A673 (cell line): ENCODE data around the gene TCHP. TPM values are rescaled to one million over a fixed set of nuclear protein-coding genes. Genes with fewer than 3 reads are reported as not detected.

ENCODE experiments used
- BruUV-seq: library from RNA; stranded (reverse); fragments of 400-500 nt; replicated peaks from 2 replicates; lab custom pipeline; 2021; lab: Mats Ljungman, UMichigan
- CTCF ChIA-PET: fragments of 300-600 bp; sonication (Branson Sonifier 250); formaldehyde crosslinking; loops from one replicate; lab custom pipeline; 2022; ENCODE audit warnings: antibody characterized with exemption; lab: Charles Lee
- POLR2A ChIA-PET: fragments of 300-600 bp; sonication (Branson Sonifier 250); formaldehyde crosslinking; loops from one replicate; lab custom pipeline; 2022; ENCODE audit warnings: antibody characterized with exemption; ENCODE audit not compliant: low non-redundant PET; lab: Charles Lee
- DNase-seq: peaks from one replicate; pipeline ENCODE4 v3.0.0-alpha.2; 2015; ENCODE audit warnings: low spot score
- H3K27ac ChIP-seq: fragments of 200-600 bp; sonication (generic); 2 replicates; pipeline ENCODE4 v1.5.1; 2016; ENCODE audit warnings: mixed run types, low read depth, mild to moderate bottlenecking, mixed read lengths, antibody characterized with exemption, low read length; ENCODE audit not compliant: poor library complexity, severe bottlenecking
- H3K27me3 ChIP-seq: fragments of 200-600 bp; sonication (generic); replicated peaks from 2 replicates; pipeline ENCODE4 v1.6.1; 2017; ENCODE audit warnings: mixed run types, low read depth, mild to moderate bottlenecking, mixed read lengths, antibody characterized with exemption, low read length; ENCODE audit not compliant: insufficient read depth, poor library complexity
- H3K36me3 ChIP-seq: fragments of 200-600 bp; sonication (generic); 2 replicates; pipeline ENCODE4 v1.6.1; 2016; ENCODE audit warnings: mixed run types, mild to moderate bottlenecking, mixed read lengths, antibody characterized with exemption, low read length; ENCODE audit not compliant: insufficient read depth, poor library complexity, severe bottlenecking
- H3K4me1 ChIP-seq: fragments of 200-600 bp; sonication (generic); 2 replicates; pipeline ENCODE4 v1.6.1; 2017; ENCODE audit warnings: mixed run types, mild to moderate bottlenecking, mixed read lengths, antibody characterized with exemption, low read length; ENCODE audit not compliant: insufficient read depth, poor library complexity, severe bottlenecking
- H3K4me3 ChIP-seq: fragments of 200-600 bp; sonication (generic); 2 replicates; pipeline ENCODE4 v1.5.1; 2016; ENCODE audit warnings: low read depth, mixed run types, mild to moderate bottlenecking, mixed read lengths, low read length; ENCODE audit not compliant: poor library complexity, severe bottlenecking
- H3K9me3 ChIP-seq: fragments of 200-600 bp; sonication (generic); 2 replicates; pipeline ENCODE4 v1.6.1; 2016; ENCODE audit warnings: mixed run types, low read depth, mild to moderate bottlenecking, mixed read lengths, antibody characterized with exemption, low read length; ENCODE audit not compliant: poor library complexity, severe bottlenecking
- EZH2 ChIP-seq: fragments of 200-600 bp; sonication (generic); IDR thresholded peaks from 2 replicates; pipeline ENCODE4 v1.6.1; 2017; ENCODE audit warnings: borderline replicate concordance, low read depth, mild to moderate bottlenecking, mixed read lengths, antibody characterized with exemption, low read length; ENCODE audit not compliant: poor library complexity, severe bottlenecking
- intact Hi-C: fragments of 100-400 bp; cut with micrococcal nuclease; formaldehyde crosslinking; loops from one replicate; pipeline ENCODE4 v1.10.0; 2022; ENCODE audit not compliant: unreplicated experiment
- total RNA-seq: library from RNA; stranded (reverse); gene quantifications from 2 replicates; pipeline ENCODE4 v1.2.3, GENCODE V29; 2021
- TF ChIP-seq, protein P1 (sequence below): fragments of 300-800, 200-600 bp; sonication (generic); conservative IDR thresholded peaks from 2 replicates; pipeline ENCODE4 v1.5.1; 2017; ENCODE audit warnings: low read depth, mild to moderate bottlenecking, antibody characterized with exemption, low read length, moderate library complexity, mixed read lengths

Gene TCHP
- total RNA-seq, 1 experiment from 2014 or later: 40.4 TPM

DNA sequence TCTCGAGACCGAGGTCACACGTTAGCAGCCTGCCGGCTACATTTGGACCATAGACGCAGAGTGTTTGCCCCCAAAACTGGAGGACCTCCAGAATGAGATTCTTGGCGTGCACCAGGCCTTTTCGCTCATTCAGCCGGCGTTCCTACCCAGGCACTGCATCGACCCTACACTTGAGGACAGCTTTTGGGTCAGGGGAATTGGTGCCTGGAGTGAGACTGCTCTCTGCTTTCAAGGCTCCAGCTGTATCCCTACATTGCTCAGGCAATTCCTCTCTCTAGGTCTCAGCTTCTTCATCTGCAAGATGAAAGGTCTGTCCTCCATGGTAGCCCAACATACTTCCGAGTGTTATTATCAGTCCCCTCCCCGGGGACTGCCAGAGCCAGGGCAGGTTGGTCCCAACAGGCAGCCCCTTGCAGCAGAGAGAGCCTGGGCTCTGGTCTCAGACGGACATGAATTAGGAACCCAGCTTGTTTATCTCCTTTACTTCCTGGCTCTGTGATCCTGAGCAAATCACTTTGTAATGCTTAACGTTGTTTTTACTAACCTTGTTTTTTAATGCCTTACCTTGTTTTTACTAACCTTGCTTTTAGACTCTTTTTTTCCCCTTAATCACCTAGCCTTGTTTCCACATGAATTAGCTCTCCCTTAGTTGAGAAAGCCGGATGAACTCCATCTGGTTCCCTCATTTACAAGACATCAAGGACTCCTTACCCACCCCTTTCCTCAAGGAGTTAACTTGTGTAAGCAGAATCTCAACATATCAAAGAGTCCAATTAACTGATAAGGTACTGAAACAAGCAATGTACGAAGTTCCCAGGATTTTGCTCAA, 892 bp downstream of the TCHP start:
- Histone ChIP-seq H3K36me3 (peaks cover 30% of the 10 kb centered on the region), H3K4me3 (peak overlapping the region; percentile 67), H3K27me3 (no peaks in the 10 kb centered on the region), H3K9me3 (no peaks in the 10 kb centered on the region), H3K4me1 (peaks cover 6% of the 10 kb centered on the region), H3K27ac (peak overlapping the region; percentile 86)
- no TSS peak for BruUV-seq
- CTCF ChIA-PET: no interaction called here
- TF ChIP-seq EZH2: no peak
- TF ChIP-seq, protein P1, sequence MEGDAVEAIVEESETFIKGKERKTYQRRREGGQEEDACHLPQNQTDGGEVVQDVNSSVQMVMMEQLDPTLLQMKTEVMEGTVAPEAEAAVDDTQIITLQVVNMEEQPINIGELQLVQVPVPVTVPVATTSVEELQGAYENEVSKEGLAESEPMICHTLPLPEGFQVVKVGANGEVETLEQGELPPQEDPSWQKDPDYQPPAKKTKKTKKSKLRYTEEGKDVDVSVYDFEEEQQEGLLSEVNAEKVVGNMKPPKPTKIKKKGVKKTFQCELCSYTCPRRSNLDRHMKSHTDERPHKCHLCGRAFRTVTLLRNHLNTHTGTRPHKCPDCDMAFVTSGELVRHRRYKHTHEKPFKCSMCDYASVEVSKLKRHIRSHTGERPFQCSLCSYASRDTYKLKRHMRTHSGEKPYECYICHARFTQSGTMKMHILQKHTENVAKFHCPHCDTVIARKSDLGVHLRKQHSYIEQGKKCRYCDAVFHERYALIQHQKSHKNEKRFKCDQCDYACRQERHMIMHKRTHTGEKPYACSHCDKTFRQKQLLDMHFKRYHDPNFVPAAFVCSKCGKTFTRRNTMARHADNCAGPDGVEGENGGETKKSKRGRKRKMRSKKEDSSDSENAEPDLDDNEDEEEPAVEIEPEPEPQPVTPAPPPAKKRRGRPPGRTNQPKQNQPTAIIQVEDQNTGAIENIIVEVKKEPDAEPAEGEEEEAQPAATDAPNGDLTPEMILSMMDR: no peak
- intact Hi-C loops: no loop called here
- POLR2A ChIA-PET: interaction anchor here (0.6 to 0.7 kb wide), 2 partner anchors 471 to 713 kb away, joined by 3 to 7 read pairs; no protein-coding TSS in a partner anchor
- DNase-seq: peak; percentile 18

DNA sequence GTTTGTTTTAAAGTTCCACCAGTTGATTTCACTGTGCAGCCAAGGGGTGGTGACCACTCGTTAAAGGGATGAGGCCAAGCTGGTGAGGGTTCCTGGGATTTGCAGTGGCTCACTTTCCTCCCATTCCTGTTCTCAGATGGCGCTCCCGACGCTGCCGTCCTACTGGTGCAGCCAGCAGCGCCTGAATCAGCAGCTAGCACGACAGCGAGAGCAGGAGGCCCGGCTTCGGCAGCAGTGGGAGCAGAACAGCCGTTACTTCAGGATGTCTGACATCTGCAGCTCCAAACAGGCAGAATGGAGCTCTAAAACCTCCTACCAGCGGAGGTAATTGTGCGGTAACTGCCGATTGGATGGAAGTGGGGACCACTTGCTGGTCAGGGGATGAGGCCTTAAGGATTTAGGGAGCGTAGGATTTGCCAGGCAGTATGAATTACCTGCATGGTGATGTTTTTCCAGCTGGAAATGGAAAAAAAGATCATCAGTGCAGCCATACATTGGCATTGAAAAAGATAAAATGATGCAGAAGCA, 2.9 kb downstream of the TCHP start:
- ChIA-PET POLR2A (no interaction called here), CTCF (no interaction called here)
- Histone ChIP-seq H3K4me3 (no peak overlapping the region), H3K27ac (no peak overlapping the region), H3K9me3 (no peaks in the 10 kb centered on the region), H3K27me3 (no peaks in the 10 kb centered on the region), H3K36me3 (peaks cover 47% of the 10 kb centered on the region), H3K4me1 (peaks cover 6% of the 10 kb centered on the region)
- intact Hi-C loops: no loop called here
- no TSS peak for BruUV-seq
- no peak for DNase-seq
- TF ChIP-seq EZH2: no peak
- TF ChIP-seq, protein P1: no peak

GRCh38 chr12:109905301-109905700, 5.2 kb downstream of the TCHP start:
- TF ChIP-seq, protein P1: no peak
- no peak for TF ChIP-seq EZH2
- no peak overlapping the region for H3K4me3 ChIP-seq
- CTCF ChIA-PET: no interaction called here
- no TSS peak for BruUV-seq
- peaks cover 47% of the 10 kb centered on the region for H3K36me3 ChIP-seq
- no peaks in the 10 kb centered on the region for H3K27me3 ChIP-seq
- DNase-seq: no peak
- POLR2A ChIA-PET: no interaction called here
- H3K4me1 ChIP-seq: no peaks in the 10 kb centered on the region
- no peaks in the 10 kb centered on the region for H3K9me3 ChIP-seq
- H3K27ac ChIP-seq: no peak overlapping the region
- intact Hi-C loops: no loop called here
